Loucy (cell line): ENCODE measurements around the gene GALNT11.

Experiments
- EZH2phosphoT487 ChIP-seq: fragments of 200-600 bp; IDR thresholded peaks from 2 replicates; pipeline ENCODE4 v1.6.1; 2018; ENCODE audit warnings: antibody characterized with exemption, mild to moderate bottlenecking, moderate library complexity, borderline replicate concordance
- TF ChIP-seq, protein P1 (sequence below): fragments of 200-600 bp; sonication (generic); conservative IDR thresholded peaks from 2 replicates; pipeline ENCODE4 v1.5.1; 2014; ENCODE audit warnings: mild to moderate bottlenecking, antibody characterized with exemption, low read length

DNA sequence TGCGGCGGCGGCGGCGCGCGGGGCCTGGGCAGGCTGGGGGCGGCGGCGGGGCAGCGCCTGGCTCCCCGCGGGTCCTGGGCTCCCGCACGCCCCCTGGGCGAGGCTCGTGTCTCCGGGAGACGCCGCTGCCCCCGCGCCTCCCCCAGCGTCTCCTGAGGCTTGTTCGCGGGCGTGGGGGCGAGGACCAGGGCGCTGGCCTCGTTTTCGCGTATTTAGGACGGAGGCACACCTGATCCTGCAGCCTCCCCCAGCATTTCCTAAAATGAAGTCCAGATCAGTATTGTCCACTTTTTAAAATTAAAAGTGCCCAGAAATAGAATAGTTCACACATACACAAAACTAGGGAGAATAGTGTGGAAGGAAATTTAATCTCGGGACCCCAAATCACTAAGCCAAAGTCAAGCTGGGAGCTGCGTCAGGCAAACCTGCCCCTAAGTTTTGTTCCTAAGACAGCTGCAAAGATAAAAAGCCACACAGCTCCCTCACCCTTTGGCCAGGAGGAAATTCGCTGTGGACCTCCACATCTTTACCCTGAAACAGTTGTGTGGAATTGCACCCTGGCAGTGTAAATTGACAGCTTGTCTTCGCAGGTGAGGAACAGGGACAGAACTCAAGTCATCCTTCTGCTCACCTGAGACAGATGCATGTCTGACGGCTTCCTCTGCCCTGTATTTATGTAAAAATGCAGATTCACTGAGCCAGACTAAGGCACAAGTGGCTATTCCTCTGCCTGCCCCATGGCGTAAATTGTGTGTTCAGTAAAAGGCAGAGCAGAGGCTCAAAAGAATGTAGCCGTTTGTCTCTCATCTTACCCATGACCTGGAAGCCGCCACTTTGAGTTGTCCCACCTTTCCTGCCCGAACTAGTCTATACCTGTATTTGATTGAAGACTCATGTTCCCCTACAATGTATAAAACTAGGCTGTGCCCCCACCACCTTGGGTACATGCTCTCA is 740 bp downstream of the GALNT11 start:
- TF ChIP-seq, protein P1, sequence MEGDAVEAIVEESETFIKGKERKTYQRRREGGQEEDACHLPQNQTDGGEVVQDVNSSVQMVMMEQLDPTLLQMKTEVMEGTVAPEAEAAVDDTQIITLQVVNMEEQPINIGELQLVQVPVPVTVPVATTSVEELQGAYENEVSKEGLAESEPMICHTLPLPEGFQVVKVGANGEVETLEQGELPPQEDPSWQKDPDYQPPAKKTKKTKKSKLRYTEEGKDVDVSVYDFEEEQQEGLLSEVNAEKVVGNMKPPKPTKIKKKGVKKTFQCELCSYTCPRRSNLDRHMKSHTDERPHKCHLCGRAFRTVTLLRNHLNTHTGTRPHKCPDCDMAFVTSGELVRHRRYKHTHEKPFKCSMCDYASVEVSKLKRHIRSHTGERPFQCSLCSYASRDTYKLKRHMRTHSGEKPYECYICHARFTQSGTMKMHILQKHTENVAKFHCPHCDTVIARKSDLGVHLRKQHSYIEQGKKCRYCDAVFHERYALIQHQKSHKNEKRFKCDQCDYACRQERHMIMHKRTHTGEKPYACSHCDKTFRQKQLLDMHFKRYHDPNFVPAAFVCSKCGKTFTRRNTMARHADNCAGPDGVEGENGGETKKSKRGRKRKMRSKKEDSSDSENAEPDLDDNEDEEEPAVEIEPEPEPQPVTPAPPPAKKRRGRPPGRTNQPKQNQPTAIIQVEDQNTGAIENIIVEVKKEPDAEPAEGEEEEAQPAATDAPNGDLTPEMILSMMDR: no peak
- no peak for TF ChIP-seq EZH2phosphoT487
